Measurements from ENCODE around the gene SEPTIN11.

SEPTIN11 gene

GRCh38 chr4:76952656-76953582 lies 3.4 kb downstream of the SEPTIN11 start:
- TF ChIP-seq RAD21 (IDR thresholded peaks at IDR 0.05; ENCODE audit: low read depth) (no peak), YY1 (IDR thresholded peaks at IDR 0.05; ENCODE audit: low read depth) (no peak), TAF1 (IDR thresholded peaks at IDR 0.05; ENCODE audit: low read depth) (no peak), REST (IDR thresholded peaks at IDR 0.05; ENCODE audit: low read depth) (no peak), TCF12 (IDR thresholded peaks at IDR 0.05; ENCODE audit: low read depth) (no peak), ZBTB7A (IDR thresholded peaks at IDR 0.05; ENCODE audit: low read depth) (no peak), CEBPB (IDR thresholded peaks at IDR 0.05) (no peak), TEAD4 (IDR thresholded peaks at IDR 0.05) (no peak), CREB1 (IDR thresholded peaks at IDR 0.05; ENCODE audit: low read depth) (no peak), FOXM1 (IDR thresholded peaks at IDR 0.05; ENCODE audit: borderline replicate concordance, low read depth) (no peak), NFIC (IDR thresholded peaks at IDR 0.05) (no peak), EGR1 (IDR thresholded peaks at IDR 0.05) (no peak)
- TF ChIP-seq, protein P1, sequence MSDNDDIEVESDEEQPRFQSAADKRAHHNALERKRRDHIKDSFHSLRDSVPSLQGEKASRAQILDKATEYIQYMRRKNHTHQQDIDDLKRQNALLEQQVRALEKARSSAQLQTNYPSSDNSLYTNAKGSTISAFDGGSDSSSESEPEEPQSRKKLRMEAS (IDR thresholded peaks at IDR 0.05): no peak

- TF ChIP-seq, protein P2, sequence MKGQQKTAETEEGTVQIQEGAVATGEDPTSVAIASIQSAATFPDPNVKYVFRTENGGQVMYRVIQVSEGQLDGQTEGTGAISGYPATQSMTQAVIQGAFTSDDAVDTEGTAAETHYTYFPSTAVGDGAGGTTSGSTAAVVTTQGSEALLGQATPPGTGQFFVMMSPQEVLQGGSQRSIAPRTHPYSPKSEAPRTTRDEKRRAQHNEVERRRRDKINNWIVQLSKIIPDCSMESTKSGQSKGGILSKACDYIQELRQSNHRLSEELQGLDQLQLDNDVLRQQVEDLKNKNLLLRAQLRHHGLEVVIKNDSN (IDR thresholded peaks at IDR 0.05): no peak
- TF ChIP-seq FOXM1 (IDR thresholded peaks at IDR 0.05; ENCODE audit: borderline replicate concordance, low read depth) (no peak), REST (IDR thresholded peaks at IDR 0.05; ENCODE audit: low read depth) (no peak), EGR1 (IDR thresholded peaks at IDR 0.05) (no peak), CREB1 (IDR thresholded peaks at IDR 0.05; ENCODE audit: low read depth) (no peak), NFIC (IDR thresholded peaks at IDR 0.05) (no peak), RAD21 (IDR thresholded peaks at IDR 0.05; ENCODE audit: low read depth) (no peak), CEBPB (IDR thresholded peaks at IDR 0.05) (no peak), EP300 (IDR thresholded peaks at IDR 0.05; ENCODE audit: borderline replicate concordance) (no peak), TAF1 (IDR thresholded peaks at IDR 0.05; ENCODE audit: low read depth) (no peak), TEAD4 (IDR thresholded peaks at IDR 0.05) (no peak), ZBTB7A (IDR thresholded peaks at IDR 0.05; ENCODE audit: low read depth) (no peak), YY1 (IDR thresholded peaks at IDR 0.05; ENCODE audit: low read depth) (no peak), TCF12 (IDR thresholded peaks at IDR 0.05; ENCODE audit: low read depth) (no peak)
- TF ChIP-seq, protein P1 (IDR thresholded peaks at IDR 0.05): no peak
Measured at GRCh38 chr4:76953956-76954355, 4.4 kb downstream of the SEPTIN11 start.

DNA sequence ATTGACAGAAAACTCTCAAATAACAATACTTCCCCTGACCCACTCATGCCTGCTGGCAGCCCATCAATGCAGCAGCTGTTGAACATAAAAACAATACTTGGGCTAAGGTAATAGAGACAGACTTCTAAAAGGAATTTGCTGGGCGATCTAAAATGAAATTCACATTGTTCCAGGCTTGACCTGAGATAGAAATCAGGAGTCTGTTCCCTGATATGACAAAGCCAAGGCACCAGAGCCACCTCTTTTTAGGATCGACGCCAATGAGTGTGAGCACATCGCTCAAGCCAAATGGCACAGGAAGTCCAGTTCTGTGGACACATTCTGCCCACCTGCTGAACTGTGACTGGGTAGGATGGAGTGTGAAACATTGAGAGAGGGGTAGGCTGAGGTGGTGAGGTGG lies 4.9 kb downstream of the SEPTIN11 start:
- TF ChIP-seq, protein P2 (IDR thresholded peaks at IDR 0.05): no peak
- no peak for TF ChIP-seq EGR1 (IDR thresholded peaks at IDR 0.05)
- no peak for TF ChIP-seq TAF1 (IDR thresholded peaks at IDR 0.05; ENCODE audit: low read depth)
- no peak for TF ChIP-seq EP300 (IDR thresholded peaks at IDR 0.05; ENCODE audit: borderline replicate concordance)
- no peak for TF ChIP-seq CREB1 (IDR thresholded peaks at IDR 0.05; ENCODE audit: low read depth)
- TF ChIP-seq ZBTB7A (IDR thresholded peaks at IDR 0.05; ENCODE audit: low read depth): no peak
- TF ChIP-seq TEAD4 (IDR thresholded peaks at IDR 0.05): no peak
- no peak for TF ChIP-seq YY1 (IDR thresholded peaks at IDR 0.05; ENCODE audit: low read depth)
- no peak for TF ChIP-seq CEBPB (IDR thresholded peaks at IDR 0.05)

GRCh38 chr4:76955182-76955581 lies 5.6 kb downstream of the SEPTIN11 start:
- TF ChIP-seq REST (IDR thresholded peaks at IDR 0.05; ENCODE audit: low read depth): no peak
- TF ChIP-seq, protein P2 (IDR thresholded peaks at IDR 0.05): no peak
- TF ChIP-seq ZBTB7A (IDR thresholded peaks at IDR 0.05; ENCODE audit: low read depth): no peak
- TF ChIP-seq RAD21 (IDR thresholded peaks at IDR 0.05; ENCODE audit: low read depth): no peak
- no peak for TF ChIP-seq YY1 (IDR thresholded peaks at IDR 0.05; ENCODE audit: low read depth)
- TF ChIP-seq, protein P1 (IDR thresholded peaks at IDR 0.05): no peak
- TF ChIP-seq EP300 (IDR thresholded peaks at IDR 0.05; ENCODE audit: borderline replicate concordance): no peak
- no peak for TF ChIP-seq CEBPB (IDR thresholded peaks at IDR 0.05)
- TF ChIP-seq FOXM1 (IDR thresholded peaks at IDR 0.05; ENCODE audit: borderline replicate concordance, low read depth): no peak
- no peak for TF ChIP-seq CREB1 (IDR thresholded peaks at IDR 0.05; ENCODE audit: low read depth)
- no peak for TF ChIP-seq TEAD4 (IDR thresholded peaks at IDR 0.05)
- no peak for TF ChIP-seq NFIC (IDR thresholded peaks at IDR 0.05)
- no peak for TF ChIP-seq TAF1 (IDR thresholded peaks at IDR 0.05; ENCODE audit: low read depth)
- TF ChIP-seq TCF12 (IDR thresholded peaks at IDR 0.05; ENCODE audit: low read depth): no peak
